Suprapubic skin (tissue), 4 donors: Measurements from ENCODE around the gene SEPTIN7.

Experiments
- POLR2A ChIP-seq, 2 donors: fragments of 450-650 bp; IDR thresholded peaks; one replicate each; pipeline ENCODE4 v1.6.1; 2017; ENCODE audit warnings: antibody characterized with exemption in 2 of 2, mild to moderate bottlenecking in 2 of 2, moderate library complexity in 2 of 2
- POLR2AphosphoS5 ChIP-seq, 3 donors: sonication (generic); formaldehyde crosslinking; IDR thresholded peaks; one replicate each; pipeline ENCODE4 v1.6.1; 2017; ENCODE audit warnings: antibody characterized with exemption in 3 of 3
- TF ChIP-seq, protein P1 (sequence below), 2 donors: fragments of 200-600 bp in 1 of 2; fragments of 450-650 bp in 1 of 2; sonication (generic) in 1 of 2; IDR thresholded peaks; one replicate each; pipeline ENCODE4 v1.5.1; 2016 to 2019; ENCODE audit warnings: antibody characterized with exemption in 2 of 2, mild to moderate bottlenecking in 1 of 2, moderate library complexity in 1 of 2

DNA sequence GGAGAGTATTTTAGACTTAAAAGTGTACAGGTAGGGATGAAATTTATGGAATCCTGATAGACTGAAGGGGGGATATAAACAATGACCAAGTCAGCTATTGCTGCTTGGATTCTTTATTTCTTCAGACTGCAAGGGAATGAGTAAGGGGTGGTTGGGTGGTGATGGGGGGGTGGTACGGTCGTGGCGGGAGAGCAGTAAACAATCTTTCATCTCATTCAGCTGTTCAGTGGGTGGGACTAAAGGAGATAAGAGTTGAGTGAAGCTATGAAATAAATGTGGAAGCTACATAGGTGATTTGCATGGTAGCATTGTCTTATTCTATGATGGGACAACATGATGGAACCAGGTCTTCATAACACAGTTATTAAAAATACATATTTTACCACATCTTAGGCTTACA, 1.8 kb downstream of the SEPTIN7 start:
- TF ChIP-seq, protein P1, sequence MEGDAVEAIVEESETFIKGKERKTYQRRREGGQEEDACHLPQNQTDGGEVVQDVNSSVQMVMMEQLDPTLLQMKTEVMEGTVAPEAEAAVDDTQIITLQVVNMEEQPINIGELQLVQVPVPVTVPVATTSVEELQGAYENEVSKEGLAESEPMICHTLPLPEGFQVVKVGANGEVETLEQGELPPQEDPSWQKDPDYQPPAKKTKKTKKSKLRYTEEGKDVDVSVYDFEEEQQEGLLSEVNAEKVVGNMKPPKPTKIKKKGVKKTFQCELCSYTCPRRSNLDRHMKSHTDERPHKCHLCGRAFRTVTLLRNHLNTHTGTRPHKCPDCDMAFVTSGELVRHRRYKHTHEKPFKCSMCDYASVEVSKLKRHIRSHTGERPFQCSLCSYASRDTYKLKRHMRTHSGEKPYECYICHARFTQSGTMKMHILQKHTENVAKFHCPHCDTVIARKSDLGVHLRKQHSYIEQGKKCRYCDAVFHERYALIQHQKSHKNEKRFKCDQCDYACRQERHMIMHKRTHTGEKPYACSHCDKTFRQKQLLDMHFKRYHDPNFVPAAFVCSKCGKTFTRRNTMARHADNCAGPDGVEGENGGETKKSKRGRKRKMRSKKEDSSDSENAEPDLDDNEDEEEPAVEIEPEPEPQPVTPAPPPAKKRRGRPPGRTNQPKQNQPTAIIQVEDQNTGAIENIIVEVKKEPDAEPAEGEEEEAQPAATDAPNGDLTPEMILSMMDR (IDR thresholded peaks at IDR 0.05), result no peak
- no peak for TF ChIP-seq POLR2AphosphoS5 (IDR thresholded peaks at IDR 0.05)
- no peak for TF ChIP-seq POLR2A (IDR thresholded peaks at IDR 0.05)
